Gastrocnemius medialis (tissue), 4 donors: Measurements from ENCODE around the gene ZNF700. TPM values are rescaled to one million over a fixed set of nuclear protein-coding genes. Genes with fewer than 3 reads are reported as not detected.
"Not testable (repeated sequence)": the region's sequence is repeated elsewhere in the genome, so short reads cannot be mapped to it uniquely, and the experiment has no call there.

Source experiments
- ATAC-seq, 2 donors: fragments of 150-250 bp; one replicate each; pipeline ENCODE4 v1.9.1; 2016
- DNase-seq, 2 donors: peaks; one replicate each; pipeline ENCODE4 v3.0.0-alpha.2; 2019
- H3K27ac ChIP-seq, 4 donors: fragments of 200-600 bp; sonication (generic); 1 replicate in 1 of 4; 2 replicates in 3 of 4; pipeline ENCODE4 v1.5.1; 2016 to 2018; ENCODE audit warnings: mild to moderate bottlenecking in 2 of 4, moderate library complexity in 1 of 4
- H3K27me3 ChIP-seq, 3 donors: fragments of 200-600 bp; sonication (generic) in 2 of 3; 1 replicate in 1 of 3; 2 replicates in 2 of 3; pipeline versions ENCODE4 v1.5.1 to v1.6.0; 2016 to 2019; ENCODE audit warnings: mild to moderate bottlenecking in 1 of 3, moderate library complexity in 1 of 3
- H3K36me3 ChIP-seq, 2 donors: fragments of 200-600 bp; sonication (generic) in 1 of 2; one replicate each; pipeline ENCODE4 v1.5.1; 2017 to 2018
- H3K4me1 ChIP-seq, 2 donors: fragments of 200-600 bp; sonication (generic) in 1 of 2; one replicate each; pipeline ENCODE4 v1.5.1; 2016 to 2017; ENCODE audit warnings: mild to moderate bottlenecking in 2 of 2
- H3K4me3 ChIP-seq, 4 donors: fragments of 200-600 bp; sonication (generic) in 3 of 4; 1 replicate in 1 of 4; 2 replicates in 3 of 4; pipeline ENCODE4 v1.5.1; 2016 to 2019; ENCODE audit warnings: mild to moderate bottlenecking in 2 of 4
- H3K9me3 ChIP-seq, 3 donors: fragments of 200-600 bp; sonication (generic) in 2 of 3; 1 replicate in 1 of 3; 2 replicates in 2 of 3; pipeline ENCODE4 v1.5.1; 2016 to 2019
- CTCF ChIP-seq, 5 experiments: fragments of 450-650 bp in 3 of 5; fragments of 200-600 bp in 2 of 5; sonication (generic) in 2 of 5; IDR thresholded peaks in 4 of 5; conservative IDR thresholded peaks in 1 of 5; 1 replicate in 4 of 5; 2 replicates in 1 of 5; pipeline ENCODE4 v1.5.1; 2016 to 2019; ENCODE audit warnings: antibody characterized with exemption in 5 of 5, mild to moderate bottlenecking in 3 of 5, moderate library complexity in 3 of 5
- POLR2A ChIP-seq, 2 donors: fragments of 450-650 bp; IDR thresholded peaks; one replicate each; pipeline ENCODE4 v1.6.1; 2017; ENCODE audit warnings: antibody characterized with exemption in 2 of 2, mild to moderate bottlenecking in 2 of 2, moderate library complexity in 2 of 2
- in situ Hi-C, 4 donors: fragments of 200-750 bp; cut with MboI; loops; one replicate each; pipeline versions ENCODE4 v1.15.0 to v1.8.0; 2017; ENCODE audit warnings: low sequenced_read_pairs in 4 of 4
- intact Hi-C: fragments of 100-400 bp; cut with DNase I; formaldehyde crosslinking; loops from one replicate; pipeline ENCODE4 v1.15.1; 2023; ENCODE audit warnings: low total_unique reads
- total RNA-seq, 4 donors: library from RNA; depleted of rRNA; stranded (reverse); fragments of >200 nt; gene quantifications; one replicate each; pipeline versions ENCODE4 v1.1.0 to v1.2.3, GENCODE V29; 2016

Gene ZNF700
- total RNA-seq, 4 donors from 2014 or later, result 1.3 to 5.8 (median 4.0) TPM

GRCh38 chr19:11894851-11895250 lies 30.1 kb upstream of the ZNF700 start:
- TF ChIP-seq POLR2A (IDR thresholded peaks at IDR 0.05), result no peak
- TF ChIP-seq CTCF (IDR thresholded peaks at IDR 0.05 in 4 of 5, conservative IDR thresholded peaks at IDR 0.05 in 1 of 5), result no peak
- Histone ChIP-seq H3K4me1 (no peaks in the 10 kb centered on the region), H3K4me3 (no peak overlapping the region), H3K27me3 (no peaks in the 10 kb centered on the region), H3K9me3 (peaks cover 0 to 10% (median 0%) of the 10 kb centered on the region in 3 donors), H3K27ac (no peak overlapping the region), H3K36me3 (no peaks in the 10 kb centered on the region)
- DNase-seq (no peak), ATAC-seq (no peak)
- intact Hi-C loops, result no loop called here
- in situ Hi-C loops, result no loop called here

- H3K4me3 ChIP-seq, result no peak overlapping the region
- H3K9me3 ChIP-seq, result peaks cover 0 to 46% (median 28%) of the 10 kb centered on the region in 3 donors
- no peak for DNase-seq
- no peak overlapping the region for H3K27ac ChIP-seq
- intact Hi-C loops (no loop called here), in situ Hi-C loops (loop anchor here in 1 of 4 donors (25.0 kb wide), 1 partner anchor 235 kb away; the partner anchor contains the start of gene ZNF20)
- H3K4me1 ChIP-seq, result no peaks in the 10 kb centered on the region
- peaks cover 0 to 7% (median 0%) of the 10 kb centered on the region in 3 donors for H3K27me3 ChIP-seq
- no peak for ATAC-seq
- H3K36me3 ChIP-seq, result peaks cover 10 to 47% of the 10 kb centered on the region in 2 donors
- TF ChIP-seq POLR2A (IDR thresholded peaks at IDR 0.05) (no peak), CTCF (IDR thresholded peaks at IDR 0.05 in 4 of 5, conservative IDR thresholded peaks at IDR 0.05 in 1 of 5) (no peak)
Measured at GRCh38 chr19:11902228-11902627, 22.7 kb upstream of the ZNF700 start.

GRCh38 chr19:11905928-11906327 lies 19.0 kb upstream of the ZNF700 start:
- peaks cover 10 to 47% of the 10 kb centered on the region in 2 donors for H3K36me3 ChIP-seq
- DNase-seq, result no peak
- no peaks in the 10 kb centered on the region for H3K4me1 ChIP-seq
- intact Hi-C loops (no loop called here), in situ Hi-C loops (loop anchor here in 1 of 4 donors (25.0 kb wide), 1 partner anchor 231 kb away; the partner anchor contains the start of gene ZNF20)
- TF ChIP-seq POLR2A (IDR thresholded peaks at IDR 0.05), result no peak
- H3K27ac ChIP-seq, result no peak overlapping the region
- H3K9me3 ChIP-seq, result peaks cover 0 to 40% (median 24%) of the 10 kb centered on the region in 3 donors
- ATAC-seq, result no peak
- peaks cover 0 to 7% (median 0%) of the 10 kb centered on the region in 3 donors for H3K27me3 ChIP-seq
- peak overlapping the region in 1 of 4 donors; percentile 26 for H3K4me3 ChIP-seq

- in situ Hi-C loops, result loop anchor here in 2 of 4 donors (10.0 to 25.0 kb wide), 2 partner anchors 73 to 225 kb away; partner anchors contain the start of gene ZNF20 (in 1 of the 2)
- H3K27ac ChIP-seq, intact Hi-C loops, DNase-seq, H3K4me1 ChIP-seq, H3K27me3 ChIP-seq, ATAC-seq, H3K4me3 ChIP-seq, H3K36me3 ChIP-seq: not testable (repeated sequence)
- peaks cover 0 to 31% (median 13%) of the 10 kb centered on the region in 3 donors for H3K9me3 ChIP-seq
Measured at GRCh38 chr19:11911937-11912336, 13.0 kb upstream of the ZNF700 start.

GRCh38 chr19:11914417-11915051 lies 10.4 kb upstream of the ZNF700 start:
- ATAC-seq, H3K4me3 ChIP-seq, H3K36me3 ChIP-seq, intact Hi-C loops, H3K27me3 ChIP-seq, DNase-seq, H3K27ac ChIP-seq, H3K4me1 ChIP-seq: not testable (repeated sequence)
- H3K9me3 ChIP-seq, result peaks cover 0 to 26% (median 13%) of the 10 kb centered on the region in 3 donors
- in situ Hi-C loops, result loop anchor here in 2 of 4 donors (10.0 to 25.0 kb wide), 2 partner anchors 70 to 223 kb away; partner anchors contain the start of gene ZNF20 (in 1 of the 2)

GRCh38 chr19:11921852-11922495 lies 2.9 kb upstream of the ZNF700 start:
- H3K36me3 ChIP-seq, result no peaks in the 10 kb centered on the region
- no peak for TF ChIP-seq POLR2A (IDR thresholded peaks at IDR 0.05)
- TF ChIP-seq CTCF (IDR thresholded peaks at IDR 0.05 in 4 of 5, conservative IDR thresholded peaks at IDR 0.05 in 1 of 5), result no peak
- H3K4me1 ChIP-seq, result peaks cover 4 to 20% of the 10 kb centered on the region in 2 donors
- H3K9me3 ChIP-seq, result no peaks in the 10 kb centered on the region
- H3K4me3 ChIP-seq, result no peak overlapping the region
- H3K27me3 ChIP-seq, result no peaks in the 10 kb centered on the region
- in situ Hi-C loops (loop anchor here in 3 of 4 donors (5.0 to 25.0 kb wide), 2 partner anchors 70 to 215 kb away; partner anchors contain the start of gene ZNF20 (in 1 of the 3)), intact Hi-C loops (loop anchor here (10.0 kb wide), 1 partner anchor 143 kb away; the partner anchor contains the start of gene ZNF844)
- H3K27ac ChIP-seq, result no peak overlapping the region
- no peak for ATAC-seq
- no peak for DNase-seq

GRCh38 chr19:11925651-11926187 lies 812 bp downstream of the ZNF700 start:
- DNase-seq, in situ Hi-C loops, H3K9me3 ChIP-seq, ATAC-seq, H3K27me3 ChIP-seq, H3K36me3 ChIP-seq: not testable (repeated sequence)
- Histone ChIP-seq H3K27ac (peak overlapping the region; percentile 89 to 94 (median 92)), H3K4me1 (peaks cover 4 to 20% of the 10 kb centered on the region in 2 donors), H3K4me3 (peak overlapping the region; percentile 88 to 98 (median 88))
- intact Hi-C loops, result loop anchor here (1.0 to 10.0 kb wide), 5 partner anchors 39 to 685 kb away; partner anchors contain the start of genes ZNF490, ZNF69, ZNF763 and ZNF791
